DOHH2 (cell line): Measurements from ENCODE around the gene PARP3.

Experiments used
- H3F3A ChIP-seq: fragments of 200-600 bp; sonication (generic), shearing (Covaris generic); 2 replicates; pipeline ENCODE4 v1.6.0; 2016; ENCODE audit warnings: antibody characterized with exemption, mild to moderate bottlenecking; ENCODE audit not compliant: control insufficient read depth, insufficient read depth
- H3K27ac ChIP-seq: fragments of 200-600 bp; sonication (generic); 2 replicates; pipeline ENCODE4 v1.5.1; 2014; ENCODE audit warnings: low read depth, mild to moderate bottlenecking, low read length, moderate library complexity
- H3K27me3 ChIP-seq: fragments of 200-600 bp; sonication (generic); 2 replicates; pipeline ENCODE4 v1.6.1; 2014; ENCODE audit warnings: mild to moderate bottlenecking, low read length, mixed read lengths; ENCODE audit not compliant: control insufficient read depth
- H3K36me3 ChIP-seq: fragments of 200-600 bp; sonication (generic); 2 replicates; pipeline ENCODE4 v1.6.1; 2014; ENCODE audit warnings: mild to moderate bottlenecking, low read length, moderate library complexity, mixed read lengths; ENCODE audit not compliant: control insufficient read depth
- H3K4me1 ChIP-seq: fragments of 200-600 bp; sonication (generic); 2 replicates; pipeline ENCODE4 v1.6.1; 2014; ENCODE audit warnings: mild to moderate bottlenecking, low read length, mixed read lengths; ENCODE audit not compliant: control insufficient read depth
- H3K4me2 ChIP-seq: fragments of 200-600 bp; sonication (generic); 2 replicates; pipeline ENCODE4 v1.6.0; 2014; ENCODE audit warnings: mild to moderate bottlenecking, low read length, moderate library complexity
- H3K4me3 ChIP-seq: fragments of 200-600 bp; sonication (generic); 2 replicates; pipeline ENCODE4 v1.5.1; 2014; ENCODE audit warnings: mild to moderate bottlenecking, low read length, mixed read lengths
- H3K79me2 ChIP-seq: fragments of 200-600 bp; sonication (generic); 2 replicates; pipeline ENCODE4 v1.6.1; 2014; ENCODE audit warnings: mild to moderate bottlenecking, low read length, mixed read lengths; ENCODE audit not compliant: control insufficient read depth
- H3K9me2 ChIP-seq: fragments of 200-600 bp; sonication (generic); replicated peaks from 2 replicates; pipeline ENCODE4 v1.6.1; 2014; ENCODE audit warnings: mild to moderate bottlenecking, low read length, mixed read lengths; ENCODE audit not compliant: control insufficient read depth
- H3K9me3 ChIP-seq: fragments of 200-600 bp; sonication (generic); 2 replicates; pipeline ENCODE4 v1.6.1; 2014; ENCODE audit warnings: antibody characterized with exemption, low read length, mixed read lengths; ENCODE audit not compliant: control insufficient read depth, insufficient read depth
- H4K20me1 ChIP-seq: fragments of 200-600 bp; sonication (generic); 2 replicates; pipeline ENCODE4 v1.6.0; 2014; ENCODE audit warnings: low read depth, mild to moderate bottlenecking, antibody characterized with exemption, low read length, moderate library complexity; ENCODE audit not compliant: control insufficient read depth, insufficient read depth
- EZH2phosphoT487 ChIP-seq: fragments of 200-600 bp; sonication (generic); IDR thresholded peaks from 2 replicates; pipeline ENCODE4 v1.6.1; 2017; ENCODE audit warnings: borderline replicate concordance, mild to moderate bottlenecking, antibody characterized with exemption, low read length, moderate library complexity, mixed read lengths
- TF ChIP-seq, protein P1 (sequence below): fragments of 200-600 bp; sonication (generic); IDR thresholded peaks from one replicate; pipeline ENCODE4 v1.5.1; 2014; ENCODE audit warnings: antibody characterized with exemption, mild to moderate bottlenecking, low read depth, low read length; ENCODE audit not compliant: poor library complexity, severe bottlenecking

The PARP3 gene

DNA sequence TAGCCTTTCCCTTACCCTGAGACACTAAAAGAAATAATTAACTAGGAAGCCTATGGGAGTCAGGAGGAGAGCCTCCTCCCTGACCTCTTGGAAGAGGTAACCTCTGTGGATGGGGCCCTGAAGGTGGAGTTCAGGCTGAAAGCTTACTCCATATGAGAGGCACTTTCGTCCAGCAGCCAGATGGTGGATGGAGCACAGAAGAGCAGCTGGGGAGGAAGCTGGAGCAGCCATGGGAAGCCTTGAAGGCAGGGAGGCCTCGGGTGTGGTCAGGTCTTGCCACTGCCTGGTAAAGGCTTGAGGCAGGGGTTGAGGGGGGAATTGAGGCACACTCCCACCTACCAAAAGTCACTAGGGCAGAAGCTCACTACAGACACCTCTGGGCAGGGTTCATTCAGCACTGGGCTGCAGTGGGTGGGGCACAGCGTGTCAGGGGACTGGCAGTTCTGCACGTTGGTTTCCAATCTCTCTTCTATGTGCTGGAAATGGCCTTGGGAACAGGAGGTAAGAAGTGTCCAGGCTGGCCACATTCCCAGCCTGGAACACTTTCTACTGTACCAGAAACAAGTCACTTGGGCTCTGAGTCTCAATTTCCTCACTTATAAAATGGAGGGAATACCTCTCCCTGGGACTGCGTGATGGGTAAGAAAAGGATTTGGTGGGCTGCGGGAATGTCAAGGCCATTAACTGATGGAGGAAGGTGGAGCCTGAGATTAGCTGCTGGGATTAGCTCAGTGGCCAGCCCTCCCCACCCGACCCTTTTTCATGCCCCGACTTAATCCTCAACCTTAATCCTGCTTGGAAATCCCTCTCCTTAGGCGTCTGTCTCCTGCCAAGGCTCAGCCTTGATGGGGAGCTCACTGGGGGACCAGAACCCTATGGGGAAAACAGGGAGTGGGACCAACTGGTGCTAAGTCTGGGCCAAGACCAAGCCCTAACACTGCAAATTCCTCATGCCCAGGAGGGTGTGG, 19.7 kb downstream of the PARP3 start:
- no peaks in the 10 kb centered on the region for H3K9me2 ChIP-seq
- H3K27me3 ChIP-seq: peaks cover 32% of the 10 kb centered on the region
- H3K4me2 ChIP-seq: no peak overlapping the region
- no peaks in the 10 kb centered on the region for H3K9me3 ChIP-seq
- H3K79me2 ChIP-seq: no peaks in the 10 kb centered on the region
- no peaks in the 10 kb centered on the region for H3F3A ChIP-seq
- no peaks in the 10 kb centered on the region for H4K20me1 ChIP-seq
- no peaks in the 10 kb centered on the region for H3K36me3 ChIP-seq
- no peak overlapping the region for H3K27ac ChIP-seq
- peaks cover 3% of the 10 kb centered on the region; the same call in 1 of the 2 replicates for H3K4me1 ChIP-seq
- TF ChIP-seq, protein P1, sequence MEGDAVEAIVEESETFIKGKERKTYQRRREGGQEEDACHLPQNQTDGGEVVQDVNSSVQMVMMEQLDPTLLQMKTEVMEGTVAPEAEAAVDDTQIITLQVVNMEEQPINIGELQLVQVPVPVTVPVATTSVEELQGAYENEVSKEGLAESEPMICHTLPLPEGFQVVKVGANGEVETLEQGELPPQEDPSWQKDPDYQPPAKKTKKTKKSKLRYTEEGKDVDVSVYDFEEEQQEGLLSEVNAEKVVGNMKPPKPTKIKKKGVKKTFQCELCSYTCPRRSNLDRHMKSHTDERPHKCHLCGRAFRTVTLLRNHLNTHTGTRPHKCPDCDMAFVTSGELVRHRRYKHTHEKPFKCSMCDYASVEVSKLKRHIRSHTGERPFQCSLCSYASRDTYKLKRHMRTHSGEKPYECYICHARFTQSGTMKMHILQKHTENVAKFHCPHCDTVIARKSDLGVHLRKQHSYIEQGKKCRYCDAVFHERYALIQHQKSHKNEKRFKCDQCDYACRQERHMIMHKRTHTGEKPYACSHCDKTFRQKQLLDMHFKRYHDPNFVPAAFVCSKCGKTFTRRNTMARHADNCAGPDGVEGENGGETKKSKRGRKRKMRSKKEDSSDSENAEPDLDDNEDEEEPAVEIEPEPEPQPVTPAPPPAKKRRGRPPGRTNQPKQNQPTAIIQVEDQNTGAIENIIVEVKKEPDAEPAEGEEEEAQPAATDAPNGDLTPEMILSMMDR: no peak
- no peak for TF ChIP-seq EZH2phosphoT487
- no peak overlapping the region for H3K4me3 ChIP-seq

DNA sequence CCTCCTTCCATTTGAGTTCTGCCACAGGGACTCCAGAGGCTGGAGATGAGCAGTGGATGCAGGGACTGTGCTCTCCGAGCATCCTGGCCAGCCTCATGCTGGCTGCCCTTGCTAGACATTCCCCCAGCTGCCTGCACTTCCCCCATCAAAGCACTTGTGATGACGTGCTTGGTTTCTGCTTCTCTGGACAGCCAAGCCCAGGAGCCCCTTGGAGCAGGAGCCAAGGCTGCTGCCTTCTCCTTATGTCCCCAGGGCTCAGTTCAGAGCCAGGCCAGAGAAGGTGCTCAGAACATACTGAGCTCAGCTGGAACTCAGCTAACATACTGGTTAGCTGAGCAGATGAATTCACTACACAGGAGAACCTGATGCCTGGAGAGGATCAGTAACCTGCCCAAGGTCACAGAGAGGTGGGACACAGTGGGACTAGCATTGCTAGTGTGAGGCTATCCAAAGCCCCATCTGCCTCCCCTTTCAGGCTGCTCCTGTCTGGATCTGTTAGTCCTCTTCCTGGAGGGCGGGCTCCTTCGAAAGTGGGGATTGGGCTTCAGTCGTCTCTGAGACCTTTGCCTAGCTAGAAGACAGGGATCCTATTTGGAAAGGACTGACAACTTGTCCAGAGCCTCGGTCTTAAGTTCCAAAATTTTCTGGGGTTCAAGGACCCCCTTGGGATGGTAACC, 20.8 kb downstream of the PARP3 start:
- Histone ChIP-seq H3K9me3 (no peaks in the 10 kb centered on the region), H3K27me3 (peaks cover 37% of the 10 kb centered on the region), H3K9me2 (no peaks in the 10 kb centered on the region), H3F3A (no peaks in the 10 kb centered on the region), H3K79me2 (no peaks in the 10 kb centered on the region), H3K27ac (no peak overlapping the region), H3K4me2 (no peak overlapping the region), H3K36me3 (no peaks in the 10 kb centered on the region), H3K4me1 (peaks cover 8% of the 10 kb centered on the region), H3K4me3 (no peak overlapping the region), H4K20me1 (no peaks in the 10 kb centered on the region)
- TF ChIP-seq, protein P1: no peak
- TF ChIP-seq EZH2phosphoT487: no peak

DNA sequence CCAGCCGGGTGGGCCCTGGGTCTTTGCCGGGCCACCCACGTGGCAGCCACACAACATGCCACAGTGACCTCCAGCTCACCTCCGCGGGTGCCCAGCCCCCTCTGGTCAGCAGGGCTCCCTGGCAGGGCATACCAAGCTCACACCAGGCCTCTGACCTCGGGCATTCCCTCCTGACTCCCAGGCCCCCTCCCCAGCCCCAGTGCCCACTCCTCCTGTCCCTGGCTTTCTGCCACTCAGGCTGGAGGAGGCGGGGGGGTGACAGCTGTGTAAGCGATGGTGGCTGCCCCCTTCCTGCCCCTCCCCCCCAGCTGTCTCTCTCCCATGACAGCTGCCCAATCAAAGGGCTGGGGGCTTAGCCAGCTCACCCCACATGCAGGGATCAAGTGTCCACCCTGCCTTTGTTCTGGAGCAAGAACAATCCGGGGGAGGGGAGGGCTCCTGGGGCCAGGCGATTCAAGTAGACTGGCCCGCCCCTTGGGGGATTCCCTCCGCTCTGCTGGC, 21.8 kb downstream of the PARP3 start:
- no peaks in the 10 kb centered on the region for H3K36me3 ChIP-seq
- H3K9me3 ChIP-seq: no peaks in the 10 kb centered on the region
- H3K79me2 ChIP-seq: no peaks in the 10 kb centered on the region
- peaks cover 15% of the 10 kb centered on the region for H3K4me1 ChIP-seq
- no peaks in the 10 kb centered on the region for H3K9me2 ChIP-seq
- H3K4me2 ChIP-seq: no peak overlapping the region
- no peaks in the 10 kb centered on the region; the same call in 1 of the 2 replicates for H4K20me1 ChIP-seq
- 0 out of 2 replicates have a peak, but pooled peaks cover 5% of the 10 kb centered on the region for H3F3A ChIP-seq
- H3K4me3 ChIP-seq: no peak overlapping the region
- peaks cover 38% of the 10 kb centered on the region for H3K27me3 ChIP-seq
- no peak overlapping the region for H3K27ac ChIP-seq
- TF ChIP-seq, protein P1: no peak
- no peak for TF ChIP-seq EZH2phosphoT487
